ENCODE results near the gene ASTL.

ASTL gene

DNA sequence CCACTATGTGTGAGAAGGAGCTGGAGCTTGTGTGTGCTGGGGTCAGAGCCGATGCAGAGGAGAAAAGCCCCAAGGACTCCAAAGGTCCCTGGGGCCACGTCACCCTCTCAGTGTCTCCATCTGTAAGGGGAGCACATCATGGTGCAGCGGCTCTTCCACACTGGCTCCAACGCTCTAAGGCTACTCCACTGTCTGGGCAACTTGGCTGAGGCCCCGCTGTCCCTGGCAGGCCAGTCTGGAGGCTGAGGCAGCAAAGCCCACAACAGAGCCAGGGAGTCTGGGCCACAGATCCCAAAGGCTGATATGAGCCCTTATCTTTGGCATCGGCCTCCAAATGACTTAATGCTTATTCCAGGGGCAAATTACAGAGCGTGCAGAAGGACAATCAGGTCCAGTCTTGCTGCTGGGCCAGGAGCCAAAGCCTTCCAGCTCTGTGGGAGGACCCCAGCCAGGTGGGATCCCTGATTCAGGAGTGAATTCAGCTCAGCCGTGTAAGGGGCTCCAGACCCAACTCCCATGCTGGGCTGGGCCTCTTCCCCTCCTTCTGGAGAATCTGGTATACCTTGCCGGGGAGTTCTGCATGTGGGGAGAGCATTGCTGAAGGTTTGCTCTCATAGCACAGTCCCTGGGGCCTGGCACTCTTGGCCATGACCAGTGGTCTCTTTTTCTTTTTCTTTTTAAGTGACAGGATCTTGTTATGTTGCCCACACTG, 8.7 kb upstream of the ASTL start:
- Histone ChIP-seq H3K4me3 (ENCODE audit: severe bottlenecking) (no peak overlapping the region), H3K27ac (ENCODE audit: poor library complexity, severe bottlenecking) (no peak overlapping the region)

GRCh38 chr2:96146153-96146880, 8.0 kb upstream of the ASTL start:
- DNase-seq (ENCODE audit: low spot score) (peak; percentile 29), ATAC-seq (ENCODE audit: low read depth) (no peak)
- Histone ChIP-seq H3K4me3 (ENCODE audit: severe bottlenecking) (no peak overlapping the region), H3K36me3 (ENCODE audit: low read depth) (no peaks in the 10 kb centered on the region), H3K27ac (ENCODE audit: poor library complexity, severe bottlenecking) (no peak overlapping the region), H3K4me1 (ENCODE audit: insufficient read depth, poor library complexity, severe bottlenecking) (no peaks in the 10 kb centered on the region), H3K27me3 (ENCODE audit: insufficient read depth, poor library complexity, severe bottlenecking) (no peaks in the 10 kb centered on the region), H3K9me3 (ENCODE audit: severe bottlenecking) (no peaks in the 10 kb centered on the region)
- TF ChIP-seq, protein P1, sequence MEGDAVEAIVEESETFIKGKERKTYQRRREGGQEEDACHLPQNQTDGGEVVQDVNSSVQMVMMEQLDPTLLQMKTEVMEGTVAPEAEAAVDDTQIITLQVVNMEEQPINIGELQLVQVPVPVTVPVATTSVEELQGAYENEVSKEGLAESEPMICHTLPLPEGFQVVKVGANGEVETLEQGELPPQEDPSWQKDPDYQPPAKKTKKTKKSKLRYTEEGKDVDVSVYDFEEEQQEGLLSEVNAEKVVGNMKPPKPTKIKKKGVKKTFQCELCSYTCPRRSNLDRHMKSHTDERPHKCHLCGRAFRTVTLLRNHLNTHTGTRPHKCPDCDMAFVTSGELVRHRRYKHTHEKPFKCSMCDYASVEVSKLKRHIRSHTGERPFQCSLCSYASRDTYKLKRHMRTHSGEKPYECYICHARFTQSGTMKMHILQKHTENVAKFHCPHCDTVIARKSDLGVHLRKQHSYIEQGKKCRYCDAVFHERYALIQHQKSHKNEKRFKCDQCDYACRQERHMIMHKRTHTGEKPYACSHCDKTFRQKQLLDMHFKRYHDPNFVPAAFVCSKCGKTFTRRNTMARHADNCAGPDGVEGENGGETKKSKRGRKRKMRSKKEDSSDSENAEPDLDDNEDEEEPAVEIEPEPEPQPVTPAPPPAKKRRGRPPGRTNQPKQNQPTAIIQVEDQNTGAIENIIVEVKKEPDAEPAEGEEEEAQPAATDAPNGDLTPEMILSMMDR (IDR thresholded peaks at IDR 0.05; ENCODE audit: poor library complexity, severe bottlenecking): no peak

More for the DNA sequence above, 8.7 kb upstream of the ASTL start:
- no peaks in the 10 kb centered on the region for H3K9me3 ChIP-seq (ENCODE audit: severe bottlenecking)
- ATAC-seq (ENCODE audit: low read depth): no peak
- H3K4me1 ChIP-seq (ENCODE audit: insufficient read depth, poor library complexity, severe bottlenecking): no peaks in the 10 kb centered on the region
- peak; percentile 47 for DNase-seq (ENCODE audit: low spot score)
- TF ChIP-seq, protein P1 (IDR thresholded peaks at IDR 0.05; ENCODE audit: poor library complexity, severe bottlenecking): no peak
- no peaks in the 10 kb centered on the region for H3K27me3 ChIP-seq (ENCODE audit: insufficient read depth, poor library complexity, severe bottlenecking)
- H3K36me3 ChIP-seq (ENCODE audit: low read depth): no peaks in the 10 kb centered on the region

DNA sequence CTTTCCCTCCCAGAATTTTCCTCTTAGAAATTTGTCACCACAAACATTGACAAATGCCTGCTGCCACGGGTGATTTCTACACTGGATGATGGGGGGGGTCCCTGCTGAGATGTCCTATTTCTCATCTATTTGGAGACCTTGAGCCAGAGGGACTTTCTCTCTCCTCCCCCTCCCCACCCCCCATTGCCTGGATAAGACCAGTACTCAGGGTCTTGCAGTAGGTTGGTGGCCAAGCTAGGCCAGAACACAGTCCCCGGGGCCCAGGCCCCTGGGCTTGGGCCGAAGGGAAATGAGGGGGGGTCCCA, 7.5 kb upstream of the ASTL start:
- ATAC-seq (ENCODE audit: low read depth): no peak
- no peak for DNase-seq (ENCODE audit: low spot score)
- TF ChIP-seq, protein P1 (IDR thresholded peaks at IDR 0.05; ENCODE audit: poor library complexity, severe bottlenecking): no peak
- H3K4me1 ChIP-seq (ENCODE audit: insufficient read depth, poor library complexity, severe bottlenecking): no peaks in the 10 kb centered on the region
- no peak overlapping the region for H3K27ac ChIP-seq (ENCODE audit: poor library complexity, severe bottlenecking)
- no peaks in the 10 kb centered on the region for H3K9me3 ChIP-seq (ENCODE audit: severe bottlenecking)
- H3K27me3 ChIP-seq (ENCODE audit: insufficient read depth, poor library complexity, severe bottlenecking): no peaks in the 10 kb centered on the region
- H3K4me3 ChIP-seq (ENCODE audit: severe bottlenecking): no peak overlapping the region
- H3K36me3 ChIP-seq (ENCODE audit: low read depth): no peaks in the 10 kb centered on the region

- Histone ChIP-seq H3K4me1 (ENCODE audit: insufficient read depth, poor library complexity, severe bottlenecking) (no peaks in the 10 kb centered on the region), H3K27me3 (ENCODE audit: insufficient read depth, poor library complexity, severe bottlenecking) (no peaks in the 10 kb centered on the region), H3K9me3 (ENCODE audit: severe bottlenecking) (no peaks in the 10 kb centered on the region), H3K4me3 (ENCODE audit: severe bottlenecking) (peak within 1 kb of the TSS; percentile 43), H3K27ac (ENCODE audit: poor library complexity, severe bottlenecking) (no peak within 1 kb of the TSS), H3K36me3 (ENCODE audit: low read depth) (no peaks in the 10 kb centered on the region)
- peak; percentile 73 for DNase-seq (ENCODE audit: low spot score)
- TF ChIP-seq, protein P1 (IDR thresholded peaks at IDR 0.05; ENCODE audit: poor library complexity, severe bottlenecking): no peak
- ATAC-seq (ENCODE audit: low read depth): peak; percentile 76
These were observed 6.9 kb upstream of the ASTL start, which contains the start of gene DUSP2 for GRCh38 chr2:96145036-96145847. TSS of gene DUSP2 (minus strand) at chr2:96145440. CDS start at chr2:96145354, 86 bp downstream.

All from RWPE2 (cell line).